PC-9 (cell line): ENCODE data around the gene METTL22.

Experiments used
- CTCF ChIP-seq: fragments of 200-600 bp; sonication (generic); conservative IDR thresholded peaks from 2 replicates; pipeline ENCODE4 v1.6.1; 2017; ENCODE audit warnings: mixed run types, antibody characterized with exemption, mild to moderate bottlenecking, moderate library complexity
- EZH2 ChIP-seq: fragments of 200-600 bp; sonication (generic); IDR thresholded peaks from 2 replicates; pipeline ENCODE4 v1.8.0; 2017; ENCODE audit warnings: antibody characterized with exemption, low read depth

GRCh38 chr16:8626946-8627345 lies 5.4 kb downstream of the METTL22 start:
- TF ChIP-seq EZH2 (no peak), CTCF (no peak)
